Fibroblast of the conjunctiva (primary cell): ENCODE data around the gene ST3GAL2.

Experiments used
- DNase-seq: peaks from one replicate; pipeline ENCODE4 v3.0.0-alpha.2; 2010; ENCODE audit warnings: low read depth

ST3GAL2 gene

GRCh38 chr16:70437582-70438557, 1.0 kb downstream of the ST3GAL2 start:
- no peak for DNase-seq

GRCh38 chr16:70437017-70437581, 1.8 kb downstream of the ST3GAL2 start:
- peak; percentile 80 for DNase-seq

- no peak for DNase-seq
Observed at GRCh38 chr16:70434484-70435260, 4.2 kb downstream of the ST3GAL2 start.

GRCh38 chr16:70433458-70434103, 5.3 kb downstream of the ST3GAL2 start:
- DNase-seq: no peak

GRCh38 chr16:70432723-70433457, 6.0 kb downstream of the ST3GAL2 start:
- DNase-seq: no peak

GRCh38 chr16:70432356-70432722, 6.6 kb downstream of the ST3GAL2 start:
- DNase-seq: no peak

- DNase-seq: no peak
Observed at GRCh38 chr16:70430667-70431536, 8.0 kb downstream of the ST3GAL2 start.

- DNase-seq: no peak
Observed at GRCh38 chr16:70429888-70430666, 8.8 kb downstream of the ST3GAL2 start.

- DNase-seq: peak; percentile 76
Observed at GRCh38 chr16:70428178-70428998, 10.5 kb downstream of the ST3GAL2 start.

- no peak for DNase-seq
Observed at GRCh38 chr16:70427786-70428177, 11.1 kb downstream of the ST3GAL2 start.

GRCh38 chr16:70422543-70422942, 16.4 kb downstream of the ST3GAL2 start:
- DNase-seq: no peak

- no peak for DNase-seq
Observed at GRCh38 chr16:70421473-70422311, 17.2 kb downstream of the ST3GAL2 start.

GRCh38 chr16:70421014-70421413, 17.9 kb downstream of the ST3GAL2 start:
- no peak for DNase-seq

GRCh38 chr16:70419384-70420327, 19.2 kb downstream of the ST3GAL2 start:
- no peak for DNase-seq

GRCh38 chr16:70418993-70419318, 19.9 kb downstream of the ST3GAL2 start:
- no peak for DNase-seq

- no peak for DNase-seq
Observed at GRCh38 chr16:70418274-70418992, 20.5 kb downstream of the ST3GAL2 start.
